K562 (cell line): ENCODE results near the gene ACAT2. TPM values are rescaled to one million over a fixed set of nuclear protein-coding genes. Genes with fewer than 3 reads are reported as not detected.

Experiments
- BRD9 ChIP-seq: fragments of 450-650 bp; IDR thresholded peaks from 2 replicates; pipeline ENCODE4 v1.6.1; 2018; ENCODE audit warnings: low read depth; ENCODE audit not compliant: partially characterized antibody
- CREB3L1 ChIP-seq: fragments of 450-650 bp; IDR thresholded peaks from 2 replicates; pipeline ENCODE4 v1.6.1; 2014; ENCODE audit warnings: low read depth, mild to moderate bottlenecking, moderate library complexity, borderline replicate concordance
- FOSL1 ChIP-seq: fragments of 200-800 bp; sonication (Bioruptor generic); conservative IDR thresholded peaks from 2 replicates; pipeline ENCODE4 v1.6.1; 2016; ENCODE audit warnings: missing genetic modification characterization, missing compliant biosample characterization
- HDAC3 ChIP-seq: fragments of 450-650 bp; IDR thresholded peaks from 2 replicates; pipeline ENCODE4 v1.6.1; 2018; ENCODE audit warnings: borderline replicate concordance, mild to moderate bottlenecking, moderate library complexity; ENCODE audit not compliant: partially characterized antibody
- HDAC6 ChIP-seq: IDR thresholded peaks from 2 replicates; pipeline ENCODE4 v1.6.1; 2012; ENCODE audit warnings: low read depth, mild to moderate bottlenecking, control low read depth, inconsistent platforms, low read length, moderate library complexity
- HSF4 ChIP-seq: fragments of 250-450 bp; sonication (Bioruptor Pico); IDR thresholded peaks from 2 replicates; pipeline ENCODE4 v2.1.2; 2022; ENCODE audit warnings: mild to moderate bottlenecking, moderate library complexity, borderline replicate concordance
- KHSRP ChIP-seq: fragments of 450-650 bp; IDR thresholded peaks from 2 replicates; pipeline ENCODE4 v1.6.1; 2017
- LCOR ChIP-seq: sonication (generic); formaldehyde crosslinking; IDR thresholded peaks from 2 replicates; pipeline ENCODE4 v1.8.0; 2022; ENCODE audit warnings: mild to moderate bottlenecking, missing genetic modification reagents
- MLX ChIP-seq, 2 experiments: fragments of 450-650 bp in 1 of 2; sonication (generic) in 1 of 2; formaldehyde crosslinking; conservative IDR thresholded peaks; 2 replicates each; pipeline versions ENCODE4 v1.4.0 to v1.8.1; 2020 to 2022; ENCODE audit warnings: mild to moderate bottlenecking in 1 of 2, missing genetic modification reagents in 1 of 2
- NFRKB ChIP-seq: fragments of 450-650 bp; IDR thresholded peaks from 2 replicates; pipeline ENCODE4 v1.6.1; 2016; ENCODE audit warnings: low read depth
- NR2C1 ChIP-seq, 2 experiments: fragments of 450-650 bp; IDR thresholded peaks; 2 replicates each; pipeline ENCODE4 v1.6.1; 2017; ENCODE audit warnings: mild to moderate bottlenecking in 2 of 2, antibody characterized with exemption in 1 of 2, inconsistent platforms in 1 of 2, missing compliant biosample characterization in 1 of 2, missing genetic modification characterization in 1 of 2
- POLR2AphosphoS5 ChIP-seq: IDR thresholded peaks from 2 replicates; pipeline ENCODE4 v1.6.1; 2011; ENCODE audit warnings: mild to moderate bottlenecking, low read depth, low read length, moderate library complexity; ENCODE audit not compliant: control insufficient read depth, insufficient read depth
- SMC3 ChIP-seq: conservative IDR thresholded peaks from 2 replicates; pipeline ENCODE4 v1.6.1; 2011; ENCODE audit warnings: low read depth, low read length, improper control_type of control experiment; ENCODE audit not compliant: insufficient read depth
- STAT5A ChIP-seq: IDR thresholded peaks from 2 replicates; pipeline ENCODE4 v1.6.1; 2012; ENCODE audit warnings: low read length, inconsistent platforms, borderline replicate concordance
- TAF9B ChIP-seq: fragments of 450-650 bp; IDR thresholded peaks from 2 replicates; pipeline ENCODE4 v1.6.1; 2018; ENCODE audit warnings: mild to moderate bottlenecking; ENCODE audit not compliant: partially characterized antibody
- WHSC1 ChIP-seq: IDR thresholded peaks from one replicate; pipeline ENCODE4 v1.6.1; 2012; ENCODE audit warnings: low read length, control low read depth, inconsistent platforms
- ZNF174 ChIP-seq: fragments of 250-450 bp; sonication (Bioruptor Pico); IDR thresholded peaks from 2 replicates; pipeline ENCODE4 v1.4.0; 2020; ENCODE audit warnings: mild to moderate bottlenecking
- ZNF395 ChIP-seq: fragments of 200-800 bp; sonication (Bioruptor generic); IDR thresholded peaks from 2 replicates; pipeline ENCODE4 v1.6.1; 2017; ENCODE audit warnings: missing genetic modification characterization, missing compliant biosample characterization
- ZNF507 ChIP-seq: conservative IDR thresholded peaks from 2 replicates; pipeline ENCODE4 v1.6.1; 2017; ENCODE audit warnings: missing genetic modification characterization, missing compliant biosample characterization
- ZNF518B ChIP-seq: fragments of 250-450 bp; sonication (Bioruptor Pico); IDR thresholded peaks from 2 replicates; pipeline ENCODE4 v1.5.0; 2021; ENCODE audit warnings: mild to moderate bottlenecking, moderate library complexity
- ZNF830 ChIP-seq: fragments of 250-450 bp; sonication (Bioruptor Pico); IDR thresholded peaks from 2 replicates; pipeline ENCODE4 v1.5.0; 2021; ENCODE audit warnings: mild to moderate bottlenecking
- polyA plus RNA-seq, 8 experiments: library from polyadenylated mRNA; depleted of rRNA in 4 of 8; stranded (reverse) in 5 of 8; unstranded in 3 of 8; fragments of >200 nt; fragmentation: Nextera tagmentation in 2 of 8; fragmentation: Illumina TruSeq in 1 of 8; extraction: Ambion mirVana in 2 of 8; extraction: Trizol in 1 of 8; gene quantifications; 2 replicates each; pipeline versions ENCODE4 v1.2.1 to v1.2.3, GENCODE V29; 2011 to 2014; ENCODE audit warnings: inconsistent platforms in 1 of 8, missing spikeins in 1 of 8
- total RNA-seq, 7 experiments: library from RNA; depleted of rRNA in 6 of 7; stranded (reverse); fragments of >200 nt in 6 of 7; fragmentation: Illumina TruSeq in 2 of 7; extraction: Trizol in 2 of 7; gene quantifications; 2 replicates each; pipeline versions ENCODE4 v1.2.1 to v1.2.3, GENCODE V29; 2011 to 2021; ENCODE audit warnings: low replicate concordance in 1 of 7

ACAT2 gene
- total and polyA plus RNA-seq, 9 of the 15 experiments (the other 6 are each of a cell fraction or from before 2014, with no cell fraction given): 63.0 to 309 (median 144) TPM

- TF ChIP-seq TAF9B (peak; percentile 58), LCOR (CRISPR knock-in tag) (peak; percentile 46; the same call in 1 of the 2 replicates), MLX (CRISPR knock-in tag; conservative IDR thresholded peaks at IDR 0.05) (no peak), NR2C1 (IDR thresholded peaks at IDR 0.05) (no peak), NR2C1 (tag; IDR thresholded peaks at IDR 0.05) (no peak), ZNF518B (CRISPR knock-in tag) (no peak), ZNF830 (0 out of 2 replicates have a peak, but pooled peaks have one; percentile 61), ZNF174 (CRISPR knock-in tag) (no peak), ZNF507 (tag) (no peak), KHSRP (no peak), BRD9 (no peak), FOSL1 (no peak), WHSC1 (no peak), STAT5A (no peak), HDAC3 (no peak), HSF4 (CRISPR knock-in tag) (no peak), CREB3L1 (peak; percentile 71; the same call in 1 of the 2 replicates), ZNF395 (CRISPR knock-in tag) (no peak), POLR2AphosphoS5 (peak; percentile 23; the same call in 1 of the 2 replicates), SMC3 (no peak), NFRKB (0 out of 2 replicates have a peak, but pooled peaks have one; percentile 39), HDAC6 (0 out of 2 replicates have a peak, but pooled peaks have one; percentile 75)
These were observed at the start of gene ACAT2 (continued) for GRCh38 chr6:159761873-159762680.
